Kidney epithelial cell (primary cell): Measurements from ENCODE around the gene CNOT4. TPM values are rescaled to one million over a fixed set of nuclear protein-coding genes. Genes with fewer than 3 reads are reported as not detected.

Experiments used
- DNase-seq: peaks from one replicate; pipeline ENCODE4 v3.0.0-alpha.2; 2010; ENCODE audit warnings: low read depth
- H3K27me3 ChIP-seq: 2 replicates; pipeline ENCODE4 v1.6.0; 2011; ENCODE audit warnings: low read length; ENCODE audit not compliant: control insufficient read depth, insufficient read depth
- H3K36me3 ChIP-seq: 2 replicates; pipeline ENCODE4 v1.5.1; 2011; ENCODE audit warnings: low read length; ENCODE audit not compliant: control insufficient read depth, insufficient read depth
- H3K4me3 ChIP-seq: 2 replicates; pipeline ENCODE4 v1.5.1; 2011; ENCODE audit warnings: low read depth, mild to moderate bottlenecking, control low read depth, low read length
- CTCF ChIP-seq: IDR thresholded peaks from 2 replicates; pipeline ENCODE4 v1.5.1; 2011; ENCODE audit warnings: mild to moderate bottlenecking, moderate library complexity, low read length, control low read depth, inconsistent platforms; ENCODE audit not compliant: insufficient read depth, poor library complexity, severe bottlenecking
- total RNA-seq: library from RNA; depleted of rRNA; stranded (reverse); fragments of >200 nt; gene quantifications from 2 replicates; pipeline ENCODE4 v1.2.3, GENCODE V29; 2015

CNOT4 gene
- total RNA-seq, 1 donor from 2014 or later: 10.9 TPM

GRCh38 chr7:135493362-135493761 lies 16.5 kb downstream of the CNOT4 start:
- Histone ChIP-seq H3K36me3 (no peaks in the 10 kb centered on the region), H3K27me3 (no peaks in the 10 kb centered on the region), H3K4me3 (no peak overlapping the region)
- no peak for TF ChIP-seq CTCF
- DNase-seq: no peak

DNA sequence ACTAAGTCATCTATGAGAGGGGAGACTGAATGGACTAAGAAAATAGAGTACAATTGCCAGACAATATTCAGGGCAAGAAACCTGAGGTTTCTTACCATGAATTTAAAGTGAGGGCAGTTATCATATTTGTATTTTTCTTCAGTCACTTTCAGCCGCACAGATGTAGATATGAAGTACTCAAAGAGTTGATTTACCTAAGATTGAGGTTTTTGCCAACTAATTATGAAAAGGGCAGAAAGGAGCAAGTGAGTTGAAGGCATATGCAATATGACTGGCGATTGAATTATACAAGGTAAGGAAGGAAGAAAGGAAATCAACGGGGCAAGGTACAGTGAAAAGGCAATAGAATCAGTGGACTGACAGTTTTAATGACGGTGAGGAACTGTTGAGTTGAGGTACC lies 17.8 kb downstream of the CNOT4 start:
- no peaks in the 10 kb centered on the region for H3K36me3 ChIP-seq
- TF ChIP-seq CTCF: no peak
- no peak for DNase-seq
- H3K27me3 ChIP-seq: no peaks in the 10 kb centered on the region
- no peak overlapping the region for H3K4me3 ChIP-seq

DNA sequence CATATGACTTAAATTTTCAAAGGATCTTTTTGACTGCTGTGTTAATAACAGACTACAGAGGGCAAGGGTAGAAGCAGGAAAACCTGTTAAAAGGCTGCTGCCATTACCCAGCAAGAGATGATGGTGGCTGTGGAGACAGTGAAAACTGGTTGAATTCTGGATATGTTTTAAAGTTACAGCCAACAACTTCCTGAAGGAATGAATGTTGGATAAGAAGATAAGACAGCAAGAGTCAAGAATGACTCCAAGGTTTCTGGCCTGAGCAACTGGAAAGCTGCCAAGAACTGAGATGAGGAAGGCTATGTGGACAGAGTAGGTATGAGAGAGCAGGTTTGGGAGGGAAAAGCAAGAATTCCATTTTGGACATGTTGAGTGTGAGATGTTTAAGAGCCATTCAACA lies 19.1 kb downstream of the CNOT4 start:
- no peak overlapping the region for H3K4me3 ChIP-seq
- no peak for TF ChIP-seq CTCF
- H3K27me3 ChIP-seq: no peaks in the 10 kb centered on the region
- no peaks in the 10 kb centered on the region for H3K36me3 ChIP-seq
- DNase-seq: no peak

DNA sequence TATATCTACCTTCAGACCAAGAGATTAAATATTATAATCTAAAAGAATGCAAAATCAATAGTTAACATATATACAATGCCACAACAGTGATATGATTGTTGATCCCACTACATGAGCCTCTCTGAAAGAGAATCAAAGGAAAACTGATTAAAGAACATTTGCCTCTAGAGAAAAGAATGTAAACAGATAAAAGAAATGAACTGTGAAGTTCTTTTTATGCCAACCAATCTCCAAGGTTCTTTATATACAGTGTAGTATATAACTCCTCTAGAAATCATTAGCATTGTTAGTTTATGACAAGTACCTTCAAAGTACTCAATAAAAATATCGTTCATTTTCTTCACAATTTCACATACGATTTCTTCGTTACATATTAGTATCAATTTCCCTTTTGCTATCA lies 20.1 kb downstream of the CNOT4 start:
- H3K36me3 ChIP-seq: no peaks in the 10 kb centered on the region

GRCh38 chr7:135486261-135486920 lies 23.5 kb downstream of the CNOT4 start:
- no peak overlapping the region for H3K4me3 ChIP-seq
- DNase-seq: no peak
- no peak for TF ChIP-seq CTCF

More for the DNA sequence above, 20.1 kb downstream of the CNOT4 start:
- DNase-seq: no peak
- no peak for TF ChIP-seq CTCF
- H3K4me3 ChIP-seq: no peak overlapping the region
- no peaks in the 10 kb centered on the region for H3K27me3 ChIP-seq

GRCh38 chr7:135481598-135481979 lies 28.3 kb downstream of the CNOT4 start:
- Histone ChIP-seq H3K4me3 (no peak overlapping the region), H3K27me3 (no peaks in the 10 kb centered on the region), H3K36me3 (no peaks in the 10 kb centered on the region)
- no peak for DNase-seq
- TF ChIP-seq CTCF: no peak

More at GRCh38 chr7:135486261-135486920, 23.5 kb downstream of the CNOT4 start:
- no peaks in the 10 kb centered on the region for H3K27me3 ChIP-seq
- no peaks in the 10 kb centered on the region for H3K36me3 ChIP-seq
